GM23338 (cell line): ENCODE data around the gene PRDM5. TPM values are rescaled to one million over a fixed set of nuclear protein-coding genes. Genes with fewer than 3 reads are reported as not detected.
A peak's percentile ranks its signal among the peaks of the same experiment; 100 is the strongest.

Experiments used
- ATAC-seq: fragments of 200-7000 bp; cut with Tn5 transposase; 3 replicates; pipeline ENCODE4 v1.9.1; 2020
- DNase-seq: peaks from one replicate; pipeline ENCODE4 v3.0.0-alpha.2; 2015; ENCODE audit warnings: low spot score
- H2AFZ ChIP-seq: fragments of 200-600 bp; sonication (generic); 2 replicates; pipeline ENCODE4 v1.8.0; 2016; ENCODE audit warnings: antibody characterized with exemption, mild to moderate bottlenecking, moderate library complexity
- H3F3A ChIP-seq: fragments of 200-600 bp; sonication (generic); replicated peaks from 2 replicates; pipeline ENCODE4 v1.8.0; 2017; ENCODE audit warnings: antibody characterized with exemption, mixed run types, low read depth
- H3K27ac ChIP-seq: fragments of 200-600 bp; sonication (generic); 2 replicates; pipeline ENCODE4 v1.6.1; 2016; ENCODE audit warnings: low read depth
- H3K27me3 ChIP-seq: fragments of 200-600 bp; sonication (generic); 2 replicates; pipeline ENCODE4 v1.8.0; 2016; ENCODE audit warnings: mild to moderate bottlenecking, mixed run types, moderate library complexity; ENCODE audit not compliant: insufficient read depth
- H3K36me3 ChIP-seq: fragments of 200-600 bp; sonication (generic); 2 replicates; pipeline ENCODE4 v1.8.0; 2016; ENCODE audit warnings: mild to moderate bottlenecking; ENCODE audit not compliant: insufficient read depth
- H3K4me1 ChIP-seq: fragments of 200-600 bp; sonication (generic); 2 replicates; pipeline ENCODE4 v1.8.0; 2016; ENCODE audit warnings: mild to moderate bottlenecking, moderate library complexity; ENCODE audit not compliant: insufficient read depth
- H3K4me2 ChIP-seq: fragments of 200-600 bp; sonication (generic); 2 replicates; pipeline ENCODE4 v1.7.1; 2017; ENCODE audit warnings: mixed run types
- H3K4me3 ChIP-seq: fragments of 200-600 bp; sonication (generic); 2 replicates; pipeline ENCODE4 v1.6.1; 2016; ENCODE audit warnings: mixed run types
- H3K79me2 ChIP-seq: fragments of 200-600 bp; sonication (generic); replicated peaks from 2 replicates; pipeline ENCODE4 v1.8.0; 2017; ENCODE audit warnings: mild to moderate bottlenecking; ENCODE audit not compliant: insufficient read depth
- H3K9me2 ChIP-seq: fragments of 200-600 bp; sonication (generic); 2 replicates; pipeline ENCODE4 v1.8.0; 2017; ENCODE audit not compliant: insufficient read depth
- H4K20me1 ChIP-seq: fragments of 200-600 bp; sonication (generic); replicated peaks from 2 replicates; pipeline ENCODE4 v1.8.0; 2017; ENCODE audit warnings: mild to moderate bottlenecking; ENCODE audit not compliant: insufficient read depth
- H3K27ac Mint-ChIP-seq: 2 replicates; pipeline ENCODE4 v1.8.0; 2020; ENCODE audit warnings: inconsistent platforms, mild to moderate bottlenecking, moderate library complexity, mixed read lengths
- H3K27me3 Mint-ChIP-seq: 3 replicates; pipeline ENCODE4 v1.8.0; 2022; ENCODE audit warnings: low read depth, mild to moderate bottlenecking, moderate library complexity, mixed read lengths, inconsistent platforms; ENCODE audit not compliant: insufficient read depth, poor library complexity
- H3K36me3 Mint-ChIP-seq: 3 replicates; pipeline ENCODE4 v1.8.0; 2021; ENCODE audit warnings: low read depth, mild to moderate bottlenecking, inconsistent platforms, moderate library complexity, mixed read lengths
- H3K4me1 Mint-ChIP-seq: 3 replicates; pipeline ENCODE4 v1.8.0; 2020; ENCODE audit warnings: mild to moderate bottlenecking, inconsistent platforms, mixed read lengths
- H3K4me3 Mint-ChIP-seq: 3 replicates; pipeline ENCODE4 v1.8.0; 2021; ENCODE audit warnings: moderate library complexity, mild to moderate bottlenecking, inconsistent platforms, mixed read lengths
- H3K9me3 Mint-ChIP-seq: 3 replicates; pipeline ENCODE4 v1.8.0; 2020; ENCODE audit warnings: moderate library complexity, mild to moderate bottlenecking, inconsistent platforms, mixed read lengths
- CREB1 ChIP-seq: fragments of 250-450 bp; sonication (Bioruptor Pico); IDR thresholded peaks from 2 replicates; pipeline ENCODE4 v1.5.0; 2020; ENCODE audit warnings: low read depth, mild to moderate bottlenecking, moderate library complexity
- CTCF ChIP-seq, 2 experiments: fragments of 200-600 bp in 1 of 2; sonication (generic) in 1 of 2; conservative IDR thresholded peaks; 2 replicates each; pipeline versions ENCODE4 v1.5.1 to v1.6.1; 2016 to 2017; ENCODE audit warnings: antibody characterized with exemption in 2 of 2, low read depth in 2 of 2, mild to moderate bottlenecking in 2 of 2, moderate library complexity in 1 of 2
- ETS1 ChIP-seq: IDR thresholded peaks from 2 replicates; pipeline ENCODE4 v1.6.1; 2016; ENCODE audit warnings: antibody characterized with exemption
- EZH2 ChIP-seq: fragments of 200-600 bp; sonication (generic); IDR thresholded peaks from one replicate; pipeline ENCODE4 v1.8.0; 2017; ENCODE audit warnings: antibody characterized with exemption, mild to moderate bottlenecking, low read depth; ENCODE audit not compliant: unreplicated experiment
- EZH2phosphoT487 ChIP-seq: fragments of 200-600 bp; sonication (generic); IDR thresholded peaks from one replicate; pipeline ENCODE4 v1.8.1; 2018; ENCODE audit warnings: antibody characterized with exemption; ENCODE audit not compliant: unreplicated experiment
- JUNB ChIP-seq: IDR thresholded peaks from one replicate; pipeline ENCODE4 v1.6.1; 2016; ENCODE audit warnings: antibody characterized with exemption; ENCODE audit not compliant: unreplicated experiment
- NANOG ChIP-seq: IDR thresholded peaks from 2 replicates; pipeline ENCODE4 v1.6.1; 2016; ENCODE audit warnings: antibody characterized with exemption, borderline replicate concordance
- POLR2AphosphoS5 ChIP-seq: IDR thresholded peaks from 2 replicates; pipeline ENCODE4 v1.6.1; 2016; ENCODE audit warnings: antibody characterized with exemption, low read depth
- REST ChIP-seq: IDR thresholded peaks from one replicate; pipeline ENCODE4 v1.6.1; 2018; ENCODE audit warnings: antibody characterized with exemption; ENCODE audit not compliant: unreplicated experiment
- STAT1 ChIP-seq: IDR thresholded peaks from one replicate; pipeline ENCODE4 v1.6.1; 2016; ENCODE audit warnings: antibody characterized with exemption; ENCODE audit not compliant: unreplicated experiment
- ZNF114 ChIP-seq: fragments of 250-450 bp; sonication (Bioruptor Pico); IDR thresholded peaks from 2 replicates; pipeline ENCODE4 v1.5.0; 2020; ENCODE audit warnings: mild to moderate bottlenecking, moderate library complexity
- ZNF331 ChIP-seq: fragments of 250-450 bp; sonication (Bioruptor Pico); IDR thresholded peaks from 2 replicates; pipeline ENCODE4 v1.5.0; 2020; ENCODE audit warnings: low read depth, mild to moderate bottlenecking, moderate library complexity
- polyA plus RNA-seq: library from polyadenylated mRNA; unstranded; fragments of >200 nt; fragmentation: Nextera tagmentation; extraction: Ambion mirVana; gene quantifications from 2 replicates; pipeline ENCODE4 v1.2.1, GENCODE V29; 2016
- total RNA-seq: library from RNA; depleted of rRNA; stranded (reverse); fragments of >200 nt; shearing (Covaris generic); gene quantifications from 2 replicates; pipeline ENCODE4 v1.2.3, GENCODE V29; 2014

PRDM5 gene
- total and polyA plus RNA-seq, 2 experiments from 2014 or later: 11.2 to 40.4 TPM

GRCh38 chr4:120733968-120734367 lies 188.6 kb downstream of the PRDM5 start (continued):
- TF ChIP-seq ETS1 (no peak), NANOG (no peak), POLR2AphosphoS5 (no peak), REST (no peak), JUNB (no peak), EZH2phosphoT487 (no peak)

GRCh38 chr4:120733054-120733453 lies 189.5 kb downstream of the PRDM5 start:
- peaks cover 25% of the 10 kb centered on the region for H3K4me1 Mint-ChIP-seq
- no peak for DNase-seq
- TF ChIP-seq CREB1 (no peak), ZNF114 (CRISPR knock-in tag) (no peak), ZNF331 (CRISPR knock-in tag) (no peak), STAT1 (no peak), EZH2phosphoT487 (no peak), JUNB (no peak), CTCF (conservative IDR thresholded peaks at IDR 0.05; ENCODE audit: low read depth in 2 of 2) (no peak), POLR2AphosphoS5 (no peak), REST (no peak), EZH2 (no peak), NANOG (no peak), ETS1 (no peak)

More at GRCh38 chr4:120733054-120733453, 189.5 kb downstream of the PRDM5 start:
- no peak for ATAC-seq
- no peaks in the 10 kb centered on the region for H3K9me2 ChIP-seq
- H4K20me1 ChIP-seq: no peaks in the 10 kb centered on the region
- H3K36me3 ChIP-seq: no peaks in the 10 kb centered on the region
- Mint-ChIP-seq H3K9me3 (no peaks in the 10 kb centered on the region), H3K27me3 (no peaks in the 10 kb centered on the region), H3K36me3 (no peaks in the 10 kb centered on the region), H3K4me3 (no peak overlapping the region), H3K27ac (peak overlapping the region; percentile 25; the same call in 1 of the 2 replicates)
- H3K4me3 ChIP-seq: no peak overlapping the region
- H2AFZ ChIP-seq: no peak overlapping the region
- no peak overlapping the region for H3K27ac ChIP-seq
- H3K4me2 ChIP-seq: no peak overlapping the region
- H3F3A ChIP-seq: no peaks in the 10 kb centered on the region
- H3K79me2 ChIP-seq: no peaks in the 10 kb centered on the region
- no peaks in the 10 kb centered on the region for H3K27me3 ChIP-seq
- H3K4me1 ChIP-seq: no peaks in the 10 kb centered on the region
